Loucy (cell line): ENCODE measurements around the gene TMEM183A.

Experiments
- H2AFZ ChIP-seq: fragments of 200-600 bp; sonication (generic); 2 replicates; pipeline ENCODE4 v1.6.0; 2016; ENCODE audit warnings: antibody characterized with exemption, mild to moderate bottlenecking, low read length, moderate library complexity
- H3F3A ChIP-seq: fragments of 200-600 bp; 2 replicates; pipeline ENCODE4 v1.6.0; 2016; ENCODE audit warnings: antibody characterized with exemption, low read depth, mild to moderate bottlenecking
- H3K27me3 ChIP-seq: fragments of 200-600 bp; sonication (generic); 2 replicates; pipeline ENCODE4 v1.6.1; 2014; ENCODE audit warnings: low read length, mild to moderate bottlenecking; ENCODE audit not compliant: insufficient read depth, poor library complexity, severe bottlenecking
- H3K36me3 ChIP-seq: fragments of 200-600 bp; sonication (generic); 2 replicates; pipeline ENCODE4 v1.6.1; 2016; ENCODE audit warnings: low read length; ENCODE audit not compliant: insufficient read depth
- H3K4me1 ChIP-seq: fragments of 200-600 bp; sonication (generic); 2 replicates; pipeline ENCODE4 v1.5.1; 2014; ENCODE audit warnings: low read length, mild to moderate bottlenecking; ENCODE audit not compliant: insufficient read depth, poor library complexity, severe bottlenecking
- H3K4me2 ChIP-seq: fragments of 200-600 bp; sonication (generic); 2 replicates; pipeline ENCODE4 v1.6.0; 2014; ENCODE audit warnings: antibody characterized with exemption, low read length, low read depth, mild to moderate bottlenecking; ENCODE audit not compliant: poor library complexity, severe bottlenecking
- H3K4me3 ChIP-seq: fragments of 200-600 bp; sonication (generic); 2 replicates; pipeline ENCODE4 v1.5.1; 2014; ENCODE audit warnings: low read length, mild to moderate bottlenecking, mixed read lengths; ENCODE audit not compliant: poor library complexity, severe bottlenecking
- H3K79me2 ChIP-seq: fragments of 200-600 bp; sonication (generic); 2 replicates; pipeline ENCODE4 v1.6.1; 2014; ENCODE audit warnings: low read length; ENCODE audit not compliant: insufficient read depth
- H3K9ac ChIP-seq: fragments of 200-600 bp; sonication (generic); 2 replicates; pipeline ENCODE4 v1.6.0; 2014; ENCODE audit warnings: mild to moderate bottlenecking, low read depth, low read length, moderate library complexity; ENCODE audit not compliant: poor library complexity, severe bottlenecking
- H3K9me2 ChIP-seq: fragments of 200-600 bp; sonication (generic); replicated peaks from 2 replicates; pipeline ENCODE4 v1.6.1; 2016; ENCODE audit warnings: low read depth, low read length, mixed read lengths
- H3K9me3 ChIP-seq: fragments of 200-600 bp; sonication (generic); 2 replicates; pipeline ENCODE4 v1.6.1; 2014; ENCODE audit warnings: mild to moderate bottlenecking, antibody characterized with exemption, low read length, low read depth; ENCODE audit not compliant: insufficient read depth
- H4K20me1 ChIP-seq: fragments of 200-600 bp; sonication (generic); 2 replicates; pipeline ENCODE4 v1.6.0; 2014; ENCODE audit warnings: antibody characterized with exemption, low read length, mild to moderate bottlenecking; ENCODE audit not compliant: insufficient read depth, poor library complexity, severe bottlenecking
- EZH2phosphoT487 ChIP-seq: fragments of 200-600 bp; IDR thresholded peaks from 2 replicates; pipeline ENCODE4 v1.6.1; 2018; ENCODE audit warnings: antibody characterized with exemption, mild to moderate bottlenecking, moderate library complexity, borderline replicate concordance
- TF ChIP-seq, protein P1 (sequence below): fragments of 200-600 bp; sonication (generic); conservative IDR thresholded peaks from 2 replicates; pipeline ENCODE4 v1.5.1; 2014; ENCODE audit warnings: mild to moderate bottlenecking, antibody characterized with exemption, low read length

Gene TMEM183A

DNA sequence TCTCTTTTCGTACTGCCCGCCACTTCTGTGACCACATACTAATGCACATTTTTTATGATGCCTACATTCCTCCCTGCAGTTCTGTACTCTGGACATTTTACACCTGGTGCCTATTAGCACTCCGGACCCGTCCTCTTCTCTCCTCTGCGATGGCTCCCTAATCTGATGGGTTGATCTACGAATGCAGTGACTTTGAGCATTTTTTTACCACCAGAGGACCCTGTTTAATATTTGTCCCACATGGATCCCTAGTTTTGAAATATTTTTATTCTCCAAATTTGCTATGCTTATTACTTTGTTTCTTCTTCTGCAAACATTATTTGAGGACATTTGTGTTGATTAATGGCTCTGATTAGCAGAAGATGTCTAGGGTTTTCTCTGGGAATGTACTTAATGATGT lies 24.3 kb downstream of the TMEM183A start:
- H3K79me2 ChIP-seq = no peaks in the 10 kb centered on the region
- H3F3A ChIP-seq = no peaks in the 10 kb centered on the region
- no peaks in the 10 kb centered on the region for H3K27me3 ChIP-seq
- H3K9me3 ChIP-seq = no peaks in the 10 kb centered on the region
- TF ChIP-seq, protein P1, sequence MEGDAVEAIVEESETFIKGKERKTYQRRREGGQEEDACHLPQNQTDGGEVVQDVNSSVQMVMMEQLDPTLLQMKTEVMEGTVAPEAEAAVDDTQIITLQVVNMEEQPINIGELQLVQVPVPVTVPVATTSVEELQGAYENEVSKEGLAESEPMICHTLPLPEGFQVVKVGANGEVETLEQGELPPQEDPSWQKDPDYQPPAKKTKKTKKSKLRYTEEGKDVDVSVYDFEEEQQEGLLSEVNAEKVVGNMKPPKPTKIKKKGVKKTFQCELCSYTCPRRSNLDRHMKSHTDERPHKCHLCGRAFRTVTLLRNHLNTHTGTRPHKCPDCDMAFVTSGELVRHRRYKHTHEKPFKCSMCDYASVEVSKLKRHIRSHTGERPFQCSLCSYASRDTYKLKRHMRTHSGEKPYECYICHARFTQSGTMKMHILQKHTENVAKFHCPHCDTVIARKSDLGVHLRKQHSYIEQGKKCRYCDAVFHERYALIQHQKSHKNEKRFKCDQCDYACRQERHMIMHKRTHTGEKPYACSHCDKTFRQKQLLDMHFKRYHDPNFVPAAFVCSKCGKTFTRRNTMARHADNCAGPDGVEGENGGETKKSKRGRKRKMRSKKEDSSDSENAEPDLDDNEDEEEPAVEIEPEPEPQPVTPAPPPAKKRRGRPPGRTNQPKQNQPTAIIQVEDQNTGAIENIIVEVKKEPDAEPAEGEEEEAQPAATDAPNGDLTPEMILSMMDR = peak; percentile 92
- no peak for TF ChIP-seq EZH2phosphoT487
- H4K20me1 ChIP-seq = no peaks in the 10 kb centered on the region
- H3K4me2 ChIP-seq = no peak overlapping the region
- no peaks in the 10 kb centered on the region for H3K4me1 ChIP-seq
- no peaks in the 10 kb centered on the region for H3K36me3 ChIP-seq
- no peak overlapping the region for H3K9ac ChIP-seq
- H2AFZ ChIP-seq = no peak overlapping the region
- H3K4me3 ChIP-seq = no peak overlapping the region
- no peaks in the 10 kb centered on the region for H3K9me2 ChIP-seq

DNA sequence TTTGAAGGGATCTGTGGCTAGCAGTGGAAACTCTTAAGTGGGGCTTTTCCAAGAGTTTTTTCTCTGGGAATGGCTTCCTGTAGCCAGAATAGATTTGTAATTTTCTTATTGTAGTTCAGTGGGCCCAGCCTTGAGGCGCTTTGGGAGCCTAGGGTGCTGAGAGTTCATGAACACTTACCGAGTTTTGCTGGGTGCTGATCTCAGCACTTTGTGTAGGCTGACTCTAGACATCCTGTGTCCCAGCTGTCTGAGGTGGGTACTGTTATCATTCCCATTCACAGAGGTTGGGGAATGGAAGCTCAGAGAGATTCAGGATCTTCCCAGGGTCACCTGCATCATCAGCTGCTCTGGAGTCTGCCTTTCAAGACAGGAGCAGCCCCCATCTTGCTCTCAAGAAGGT lies 26.1 kb downstream of the TMEM183A start:
- Histone ChIP-seq H3K79me2 (no peaks in the 10 kb centered on the region), H3K36me3 (no peaks in the 10 kb centered on the region), H2AFZ (no peak overlapping the region), H3F3A (no peaks in the 10 kb centered on the region), H4K20me1 (no peaks in the 10 kb centered on the region), H3K27me3 (no peaks in the 10 kb centered on the region), H3K4me1 (peaks cover 7% of the 10 kb centered on the region), H3K9me2 (no peaks in the 10 kb centered on the region), H3K4me2 (no peak overlapping the region), H3K9ac (no peak overlapping the region), H3K4me3 (no peak overlapping the region), H3K9me3 (no peaks in the 10 kb centered on the region)
- no peak for TF ChIP-seq EZH2phosphoT487
- TF ChIP-seq, protein P1 = no peak

DNA sequence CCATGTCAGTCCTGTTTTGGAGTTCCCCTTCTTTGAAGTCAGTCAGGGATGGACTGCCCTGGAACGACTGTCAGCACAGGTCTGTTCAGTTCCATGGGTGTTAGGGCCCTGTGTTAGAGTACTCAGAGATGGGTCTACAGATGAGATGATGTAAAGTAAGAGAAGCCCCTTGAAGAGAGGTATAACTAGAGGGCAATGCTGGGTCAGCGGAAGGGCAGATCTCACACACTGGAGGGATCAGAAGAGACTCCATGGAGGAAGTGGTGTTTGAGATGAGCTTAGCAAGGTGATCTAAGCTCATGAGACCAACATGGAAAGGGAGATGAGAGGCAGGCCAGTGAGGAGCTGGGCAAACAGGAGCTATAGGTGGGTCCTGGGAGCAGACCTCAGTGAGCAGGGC lies 26.7 kb downstream of the TMEM183A start:
- Histone ChIP-seq H3K4me1 (peaks cover 7% of the 10 kb centered on the region), H3F3A (no peaks in the 10 kb centered on the region), H2AFZ (no peak overlapping the region), H4K20me1 (no peaks in the 10 kb centered on the region), H3K9me3 (no peaks in the 10 kb centered on the region), H3K4me3 (no peak overlapping the region), H3K4me2 (no peak overlapping the region), H3K36me3 (no peaks in the 10 kb centered on the region), H3K79me2 (no peaks in the 10 kb centered on the region), H3K9me2 (no peaks in the 10 kb centered on the region), H3K27me3 (no peaks in the 10 kb centered on the region), H3K9ac (no peak overlapping the region)
- no peak for TF ChIP-seq EZH2phosphoT487
- TF ChIP-seq, protein P1 = no peak
